GM12801 (cell line): ENCODE results near the gene KCNT2.

Experiments
- CTCF ChIP-seq: IDR thresholded peaks from one replicate; pipeline ENCODE4 v1.5.1; 2011; ENCODE audit warnings: control low read depth; ENCODE audit not compliant: insufficient read length; ENCODE audit errors: extremely low read depth

Gene KCNT2

DNA sequence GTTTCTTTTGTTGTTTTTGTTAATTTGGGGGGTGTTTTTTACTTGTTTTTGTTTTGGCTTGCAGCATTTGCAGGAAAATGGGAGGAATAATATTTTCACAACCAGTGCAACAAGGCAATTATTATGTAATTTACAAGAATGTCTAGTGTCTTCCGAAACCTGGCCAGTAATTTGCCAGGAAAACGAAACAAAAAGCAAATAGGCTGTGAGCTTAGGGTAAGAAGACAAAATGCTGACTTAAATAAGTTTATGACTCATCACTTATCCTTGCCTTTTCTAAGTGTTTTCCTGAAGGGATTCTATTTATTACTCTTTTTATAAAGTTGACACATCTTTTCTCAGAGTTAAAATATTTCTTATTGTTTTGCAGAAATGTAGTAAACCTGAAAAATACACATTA is 49.8 kb downstream of the KCNT2 start:
- TF ChIP-seq CTCF, result no peak

- no peak for TF ChIP-seq CTCF
Observed at GRCh38 chr1:196557797-196558196, 50.4 kb downstream of the KCNT2 start.

DNA sequence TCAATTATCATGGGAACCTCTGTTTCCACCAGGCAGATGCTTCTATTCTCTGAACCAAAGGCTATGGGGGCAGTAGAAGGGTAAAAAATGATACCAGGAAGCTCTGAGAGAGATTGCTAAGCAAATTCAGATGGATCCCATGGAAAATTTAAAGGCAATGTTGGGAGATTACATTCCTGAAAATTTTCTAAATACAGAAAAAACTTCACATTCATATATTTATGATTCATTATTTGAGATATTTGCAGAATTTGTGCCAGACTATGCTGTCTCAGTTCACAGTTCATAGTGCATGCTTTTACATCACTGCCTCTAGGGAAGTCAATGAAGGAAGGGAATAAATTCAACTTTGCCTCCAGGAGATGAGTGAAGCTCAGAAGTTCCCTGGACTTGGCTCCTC is 57.5 kb downstream of the KCNT2 start:
- TF ChIP-seq CTCF, result no peak

- TF ChIP-seq CTCF, result no peak
Observed at GRCh38 chr1:196546272-196547111, 61.7 kb downstream of the KCNT2 start.

- no peak for TF ChIP-seq CTCF
Observed at GRCh38 chr1:196545222-196545621, 63.0 kb downstream of the KCNT2 start.

DNA sequence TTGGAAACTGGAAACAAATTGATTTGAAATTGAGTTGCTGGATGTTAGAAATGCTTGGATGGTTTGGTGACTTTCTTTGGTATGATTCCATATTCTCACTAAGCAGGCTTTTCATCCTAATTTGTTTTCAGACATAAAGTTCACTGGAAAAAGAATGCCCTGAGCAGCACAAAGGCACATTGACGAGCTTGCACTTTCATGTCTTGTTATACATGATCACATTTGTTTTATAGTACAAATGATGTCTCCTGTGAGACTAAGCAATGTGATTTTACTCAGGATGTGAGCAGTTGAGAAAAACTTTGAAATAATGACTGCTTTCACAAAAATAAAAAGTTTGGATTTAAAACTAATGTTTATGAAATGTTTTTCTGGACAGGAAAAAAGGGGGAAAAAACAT is 63.6 kb downstream of the KCNT2 start:
- no peak for TF ChIP-seq CTCF

DNA sequence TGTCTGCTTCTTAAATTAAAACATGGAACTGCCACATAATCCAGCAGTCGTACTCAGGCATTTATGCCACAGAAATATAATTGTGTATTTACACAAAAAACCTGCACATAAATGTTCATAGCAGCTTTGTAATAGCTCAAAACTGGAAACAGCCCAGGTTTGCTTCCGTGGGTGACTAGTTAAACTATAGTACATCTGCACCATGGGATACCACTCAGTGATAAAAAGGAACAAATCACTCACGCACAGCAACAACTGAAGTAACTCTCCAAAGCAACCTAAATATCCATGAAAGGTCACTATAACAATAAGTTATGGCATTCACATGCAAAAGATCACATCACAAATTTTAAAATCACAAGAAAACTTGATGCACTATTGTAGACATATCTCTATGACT is 64.4 kb downstream of the KCNT2 start:
- TF ChIP-seq CTCF, result no peak

DNA sequence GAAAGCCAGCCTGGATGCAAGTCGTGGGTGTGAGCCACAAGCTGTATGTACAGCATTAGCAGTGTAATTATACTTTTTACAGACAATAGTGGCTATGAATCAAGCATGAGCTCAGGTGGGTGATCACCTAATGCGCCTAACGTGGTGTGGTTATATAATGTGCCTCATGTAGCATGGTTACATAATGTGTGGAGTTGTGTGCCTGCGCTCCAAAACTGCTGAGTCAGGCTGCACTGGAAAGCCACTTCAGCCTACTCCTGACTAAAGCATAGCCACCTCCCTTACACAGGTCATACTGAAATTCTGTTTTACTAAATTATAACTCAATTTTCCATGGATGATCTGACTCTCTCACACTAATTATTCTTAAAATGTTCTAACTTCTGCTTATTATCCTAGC is 69.8 kb downstream of the KCNT2 start:
- TF ChIP-seq CTCF, result no peak
